Uterus (tissue), 4 donors: ENCODE data around the gene BBC3. TPM values are rescaled to one million over a fixed set of nuclear protein-coding genes. Genes with fewer than 3 reads are reported as not detected.
"Not testable (repeated sequence)": the region's sequence is repeated elsewhere in the genome, so short reads cannot be mapped to it uniquely, and the experiment has no call there.

ENCODE experiments used
- DNase-seq, 2 donors: peaks; one replicate each; pipeline ENCODE4 v3.0.0-alpha.2; 2019 to 2020
- H3K27ac ChIP-seq, 2 donors: fragments of 200-600 bp; sonication (generic); 1 replicate in 1 of 2; 2 replicates in 1 of 2; pipeline ENCODE4 v1.5.1; 2016 to 2018
- H3K27me3 ChIP-seq, 2 donors: fragments of 200-600 bp; sonication (generic); one replicate each; pipeline ENCODE4 v1.5.1; 2018 to 2019; ENCODE audit warnings: control low read depth in 1 of 2
- H3K36me3 ChIP-seq, 2 donors: fragments of 200-600 bp; sonication (generic); one replicate each; pipeline ENCODE4 v1.5.1; 2019; ENCODE audit warnings: control low read depth in 1 of 2
- H3K4me1 ChIP-seq, 2 donors: fragments of 200-600 bp; sonication (generic); one replicate each; pipeline ENCODE4 v1.5.1; 2018 to 2019; ENCODE audit warnings: control low read depth in 1 of 2
- H3K4me3 ChIP-seq, 2 donors: fragments of 200-600 bp; sonication (generic); 1 replicate in 1 of 2; 2 replicates in 1 of 2; pipeline ENCODE4 v1.5.1; 2018 to 2019; ENCODE audit warnings: mild to moderate bottlenecking in 1 of 2
- H3K9me3 ChIP-seq, 2 donors: fragments of 200-600 bp; sonication (generic); one replicate each; pipeline ENCODE4 v1.5.1; 2019; ENCODE audit warnings: control low read depth in 1 of 2
- CTCF ChIP-seq, 4 experiments: fragments of 200-600 bp in 2 of 4; fragments of 450-650 bp in 2 of 4; sonication (generic) in 2 of 4; IDR thresholded peaks; one replicate each; pipeline ENCODE4 v1.5.1; 2016 to 2019; ENCODE audit warnings: antibody characterized with exemption in 4 of 4, mild to moderate bottlenecking in 2 of 4, moderate library complexity in 1 of 4
- POLR2A ChIP-seq, 2 donors: fragments of 450-650 bp; IDR thresholded peaks; one replicate each; pipeline ENCODE4 v1.6.1; 2016; ENCODE audit warnings: antibody characterized with exemption in 2 of 2, mild to moderate bottlenecking in 1 of 2, moderate library complexity in 1 of 2
- intact Hi-C: fragments of 100-400 bp; cut with DNase I; formaldehyde crosslinking; loops from one replicate; pipeline ENCODE4 v1.15.1; 2023; ENCODE audit warnings: low total_unique reads
- total RNA-seq, 4 donors: library from RNA; depleted of rRNA in 3 of 4; stranded (reverse); fragments of >200 nt in 3 of 4; gene quantifications; one replicate each; pipeline versions ENCODE4 v1.1.0 to v1.2.4, GENCODE V29; 2014 to 2023
- donor health status: DM: yes; HTN: yes; CAD: no.

Gene BBC3
- total RNA-seq, 4 donors from 2014 or later: 3.2 to 11.1 (median 4.8) TPM

DNA sequence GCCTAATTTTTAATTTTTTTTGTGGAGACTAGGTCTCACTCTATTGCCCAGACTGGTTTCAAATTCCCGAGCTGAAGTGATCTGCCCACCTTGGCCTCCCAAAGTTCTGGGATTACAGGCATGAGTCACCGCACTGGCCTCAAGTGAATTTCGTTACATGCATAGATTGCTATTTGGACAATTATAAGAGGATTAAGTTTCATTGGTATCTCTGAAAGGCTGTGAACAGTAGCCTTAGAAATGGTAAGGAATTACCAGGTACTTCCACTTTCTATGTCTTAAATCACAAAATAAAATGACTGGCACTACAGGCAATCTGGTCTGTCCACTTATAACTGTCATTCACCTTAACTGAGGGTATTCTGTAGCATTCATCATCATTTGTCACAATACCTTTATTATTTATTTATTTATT lies 22.5 kb upstream of the BBC3 start:
- intact Hi-C loops: no loop called here
- TF ChIP-seq CTCF (IDR thresholded peaks at IDR 0.05) (no peak), POLR2A (IDR thresholded peaks at IDR 0.05) (no peak)
- Histone ChIP-seq H3K27me3 (no peaks in the 10 kb centered on the region), H3K4me3 (no peak overlapping the region), H3K4me1 (peaks cover 8 to 10% of the 10 kb centered on the region in 2 donors), H3K9me3 (no peaks in the 10 kb centered on the region), H3K27ac (no peak overlapping the region), H3K36me3 (no peaks in the 10 kb centered on the region)
- no peak for DNase-seq

DNA sequence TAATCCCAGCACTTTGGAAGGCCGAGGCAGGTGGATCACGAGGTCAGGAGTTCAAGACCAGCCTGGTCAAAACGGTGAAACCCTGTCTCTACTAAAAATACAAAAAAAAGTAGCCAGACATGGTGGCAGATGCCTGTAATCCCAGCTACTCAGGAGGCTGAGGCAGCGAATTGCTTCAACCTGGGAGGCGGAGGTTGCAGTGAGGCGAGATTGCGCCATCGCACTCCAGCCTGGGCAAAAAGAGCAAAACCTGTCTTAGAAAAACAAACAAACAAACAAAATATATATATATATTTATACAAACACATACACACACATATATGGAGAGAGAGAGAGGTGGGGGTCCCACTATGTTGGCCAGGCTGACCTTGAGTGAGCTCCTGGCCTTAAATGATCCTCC lies 22.0 kb upstream of the BBC3 start:
- intact Hi-C loops, H3K36me3 ChIP-seq, H3K4me3 ChIP-seq, DNase-seq, H3K27me3 ChIP-seq, H3K27ac ChIP-seq, H3K9me3 ChIP-seq, H3K4me1 ChIP-seq: not testable (repeated sequence)

DNA sequence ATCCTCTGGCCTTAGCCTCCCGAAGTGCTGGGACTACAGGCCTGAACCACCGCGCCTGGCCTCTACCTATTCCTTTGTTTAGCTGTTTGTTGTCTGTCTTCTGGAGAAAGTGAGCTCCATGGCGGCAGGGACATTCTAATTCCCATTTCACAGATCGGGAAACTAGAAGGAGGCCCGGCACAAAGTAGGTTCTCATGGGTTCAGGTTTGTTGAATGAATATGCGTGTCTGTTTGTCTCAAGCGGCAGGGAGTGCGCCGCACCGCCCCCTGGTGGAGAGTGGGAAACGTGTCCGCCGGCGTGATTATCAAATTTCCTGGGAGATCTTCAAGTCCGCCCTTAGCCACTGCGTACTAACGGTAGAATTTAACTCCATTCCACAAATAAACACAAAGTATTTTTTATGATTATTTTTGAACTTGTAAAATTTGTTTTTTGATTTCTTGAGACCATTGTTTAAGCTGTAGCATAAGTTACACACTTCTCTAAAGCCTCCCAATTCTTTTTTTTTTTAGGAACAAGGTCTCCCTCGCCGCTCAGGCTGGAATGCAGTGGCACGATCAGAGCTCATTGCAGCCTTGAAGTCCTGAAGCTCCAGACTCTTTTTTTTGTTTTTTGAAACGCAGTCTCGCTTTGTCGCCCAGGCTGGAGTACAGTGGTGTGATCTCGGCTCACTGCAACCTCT lies 16.4 kb upstream of the BBC3 start:
- intact Hi-C loops: loop anchor here (5.0 kb wide), 1 partner anchor 100 kb away; no protein-coding TSS in a partner anchor
- H3K27ac ChIP-seq: no peak overlapping the region
- H3K4me1 ChIP-seq: peaks cover 0 to 4% of the 10 kb centered on the region in 2 donors
- TF ChIP-seq POLR2A (IDR thresholded peaks at IDR 0.05) (no peak), CTCF (IDR thresholded peaks at IDR 0.05) (peak; percentile 83 to 92 (median 85))
- DNase-seq: peak; percentile 77 to 81
- no peak overlapping the region for H3K4me3 ChIP-seq
- no peaks in the 10 kb centered on the region for H3K9me3 ChIP-seq
- no peaks in the 10 kb centered on the region for H3K36me3 ChIP-seq
- no peaks in the 10 kb centered on the region for H3K27me3 ChIP-seq

DNA sequence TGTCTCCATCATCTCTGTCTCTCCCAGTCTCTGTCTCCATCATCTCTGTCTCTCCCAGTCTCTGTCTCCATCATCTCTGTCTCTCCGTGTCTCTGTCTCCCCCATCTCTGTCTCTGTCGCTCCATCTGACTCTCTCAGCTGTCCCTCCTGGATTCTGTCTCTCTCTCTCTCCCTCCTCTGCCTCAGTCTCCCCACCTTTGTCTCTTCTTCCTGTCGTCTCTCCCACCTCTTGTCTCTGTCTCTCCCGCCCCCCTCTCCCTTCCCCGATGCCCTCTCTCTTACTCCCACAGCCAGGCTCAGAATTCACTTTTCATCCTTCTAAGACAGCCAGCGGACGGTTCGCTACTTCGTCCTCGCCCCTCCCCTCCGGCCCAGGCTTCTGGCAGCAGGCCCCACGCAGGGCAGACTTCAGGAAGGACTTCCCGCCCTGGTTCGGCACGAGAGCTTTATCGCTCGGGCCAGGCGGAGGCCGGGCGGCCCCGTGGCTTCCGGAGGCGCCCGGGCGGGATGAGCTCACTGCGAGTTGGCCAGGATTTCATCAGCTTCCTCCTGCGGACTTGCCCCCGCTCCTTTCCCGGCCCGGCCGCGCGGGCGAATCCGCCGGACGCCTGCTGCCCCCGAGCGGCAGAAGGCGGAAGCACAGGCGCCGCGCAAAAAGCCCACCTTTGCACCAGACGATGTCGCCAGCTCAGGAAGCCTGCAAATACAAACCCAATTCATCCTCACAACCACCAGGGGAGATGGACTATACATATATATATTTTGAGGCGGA lies 13.0 kb upstream of the BBC3 start:
- Histone ChIP-seq H3K4me3 (peak overlapping the region in 1 of 2 donors; percentile 6), H3K9me3 (no peaks in the 10 kb centered on the region), H3K27me3 (no peaks in the 10 kb centered on the region), H3K27ac (peak overlapping the region; percentile 71 to 73), H3K36me3 (no peaks in the 10 kb centered on the region), H3K4me1 (peaks cover 4 to 21% of the 10 kb centered on the region in 2 donors)
- intact Hi-C loops: no loop called here
- DNase-seq: peak; percentile 94
- TF ChIP-seq POLR2A (IDR thresholded peaks at IDR 0.05) (peak; percentile 40 to 60), CTCF (IDR thresholded peaks at IDR 0.05) (peak; percentile 97 to 100 (median 100))

GRCh38 chr19:47243364-47243775 lies 12.4 kb upstream of the BBC3 start:
- Histone ChIP-seq H3K9me3 (no peaks in the 10 kb centered on the region), H3K4me1 (peaks cover 4 to 21% of the 10 kb centered on the region in 2 donors), H3K27ac (peak overlapping the region; percentile 71 to 73), H3K27me3 (no peaks in the 10 kb centered on the region), H3K36me3 (no peaks in the 10 kb centered on the region), H3K4me3 (no peak overlapping the region)
- no peak for TF ChIP-seq POLR2A (IDR thresholded peaks at IDR 0.05)
- TF ChIP-seq CTCF (IDR thresholded peaks at IDR 0.05): no peak
- DNase-seq: no peak
- intact Hi-C loops: no loop called here
